ENCODE measurements around the gene SBF2. TPM values are rescaled to one million over a fixed set of nuclear protein-coding genes. Genes with fewer than 3 reads are reported as not detected.

The SBF2 gene
- total RNA-seq, 1 donor from 2014 or later = 23.7 TPM

- DNase-seq (ENCODE audit: low read depth) = no peak
Observed at GRCh38 chr11:9825895-9826294, 468.1 kb downstream of the SBF2 start.

- no peak for DNase-seq (ENCODE audit: low read depth)
Observed at GRCh38 chr11:9825315-9825714, 468.7 kb downstream of the SBF2 start.

GRCh38 chr11:9823887-9824385 is 470.1 kb downstream of the SBF2 start:
- DNase-seq (ENCODE audit: low read depth) = no peak

GRCh38 chr11:9823439-9823838 is 470.6 kb downstream of the SBF2 start:
- DNase-seq (ENCODE audit: low read depth) = no peak

DNA sequence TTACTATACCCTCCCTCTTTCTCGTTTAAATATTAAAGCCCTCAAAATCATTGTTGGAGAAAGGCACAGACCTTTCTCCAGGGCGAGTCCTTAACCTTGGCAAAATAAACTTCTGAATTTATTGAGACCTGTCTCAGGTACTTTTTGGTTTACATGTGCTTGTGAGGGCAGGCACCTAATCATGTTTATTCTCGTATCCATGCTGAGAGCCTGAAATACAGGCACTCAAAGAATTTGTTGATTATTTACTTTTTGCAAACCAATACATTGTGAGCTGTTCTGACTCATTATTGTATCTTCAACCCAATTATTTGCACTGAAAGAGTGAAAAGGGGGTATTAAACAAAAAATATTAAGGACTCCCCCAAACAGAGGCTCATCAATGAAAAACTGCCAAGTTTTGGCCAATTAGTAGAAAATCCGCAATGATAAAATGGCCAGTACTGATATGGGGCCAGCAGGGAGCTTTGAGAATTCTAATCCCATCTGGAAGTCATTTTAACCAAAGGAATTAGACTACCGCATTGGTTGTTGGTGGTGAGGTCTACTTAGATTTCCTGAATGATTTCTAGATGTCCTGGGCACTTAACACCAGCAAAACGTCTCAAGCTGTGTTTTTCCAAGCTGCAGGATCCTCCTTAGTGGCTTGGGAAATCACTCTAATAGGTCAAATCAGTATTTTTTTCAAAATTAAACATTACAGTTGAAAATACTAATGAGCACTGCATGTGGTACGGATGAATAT is 472.8 kb downstream of the SBF2 start:
- no peak for DNase-seq (ENCODE audit: low read depth)

GRCh38 chr11:9820260-9820659 is 473.8 kb downstream of the SBF2 start:
- DNase-seq (ENCODE audit: low read depth) = no peak

- no peak for DNase-seq (ENCODE audit: low read depth)
Observed at GRCh38 chr11:9817191-9817590, 476.8 kb downstream of the SBF2 start.

- peak; percentile 68 for DNase-seq (ENCODE audit: low read depth)
Observed at GRCh38 chr11:9815486-9816136, 478.4 kb downstream of the SBF2 start.

DNA sequence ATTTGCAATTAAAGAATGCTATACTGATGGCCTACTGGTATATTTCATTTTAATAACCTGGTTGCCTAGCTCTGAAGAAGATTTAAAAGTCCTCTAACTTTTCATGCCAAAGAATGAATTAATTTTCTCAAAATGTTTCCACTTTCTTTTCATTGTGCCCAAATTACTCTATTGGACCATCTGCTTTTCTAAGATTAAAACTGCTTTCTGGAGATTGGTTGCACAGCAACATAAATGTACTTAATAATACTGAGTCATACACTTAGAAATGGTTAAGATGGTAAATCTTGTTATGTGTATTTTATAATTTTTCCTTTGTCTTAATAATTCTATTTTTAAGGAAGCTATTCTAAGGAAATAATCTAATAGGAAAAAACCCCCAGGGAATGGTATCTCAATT is 479.9 kb downstream of the SBF2 start:
- no peak for DNase-seq (ENCODE audit: low read depth)

DNA sequence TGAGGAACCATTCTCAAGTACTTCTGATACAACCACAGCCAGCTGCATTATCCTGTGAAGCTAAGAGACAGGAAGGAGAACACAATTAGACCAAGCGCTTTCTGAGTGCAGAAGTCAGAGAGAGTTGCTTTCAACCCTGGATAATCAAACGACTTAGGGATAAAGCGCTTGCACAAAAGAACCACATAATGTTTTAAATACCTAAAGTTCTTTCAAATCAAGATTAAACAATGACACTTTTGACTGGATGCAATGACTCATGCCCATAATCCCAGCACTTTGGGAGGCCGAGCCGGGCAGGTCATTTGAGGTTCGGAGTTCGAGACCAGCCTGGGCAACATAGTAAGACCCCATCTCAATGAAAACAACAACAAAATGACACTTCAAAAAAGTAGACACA is 485.1 kb downstream of the SBF2 start:
- no peak for DNase-seq (ENCODE audit: low read depth)

GRCh38 chr11:9806946-9807687 is 486.9 kb downstream of the SBF2 start:
- DNase-seq (ENCODE audit: low read depth) = peak; percentile 76

GRCh38 chr11:9804419-9804902 is 489.6 kb downstream of the SBF2 start:
- DNase-seq (ENCODE audit: low read depth) = no peak

DNA sequence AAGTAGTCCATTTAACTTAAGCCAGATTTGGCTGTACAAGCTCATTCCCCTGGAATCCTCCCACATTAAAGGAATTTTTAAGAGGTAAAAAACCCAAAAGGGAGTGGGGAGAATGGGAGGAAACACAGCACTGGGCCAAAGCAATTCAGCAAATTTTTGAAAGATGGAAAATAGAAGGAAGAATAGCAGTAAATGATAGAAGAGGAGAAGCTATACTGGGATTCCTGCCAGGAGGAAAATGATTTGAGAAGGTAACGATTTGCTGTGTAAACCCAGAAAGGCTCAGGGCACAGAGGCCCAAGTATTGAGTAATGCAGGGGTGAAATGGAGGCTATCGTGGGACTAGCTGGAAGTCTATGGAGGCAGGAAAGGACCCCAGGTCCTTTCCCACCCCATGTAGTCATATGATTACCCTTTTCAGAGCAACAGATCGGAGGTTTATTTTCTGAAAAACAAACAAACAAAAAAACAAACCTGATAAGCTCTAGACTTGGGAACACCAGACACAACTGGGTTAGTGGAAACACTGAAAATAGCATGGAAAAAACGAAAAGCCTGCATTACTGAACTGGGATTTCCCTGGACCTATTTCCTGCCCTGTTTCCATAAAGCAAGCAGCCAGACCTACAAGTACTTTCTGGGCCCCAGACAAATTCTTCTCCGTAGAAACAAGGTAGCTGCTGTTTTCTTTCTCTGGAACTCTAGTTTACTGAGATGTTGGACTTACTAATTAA is 490.2 kb downstream of the SBF2 start:
- DNase-seq (ENCODE audit: low read depth) = no peak

- DNase-seq (ENCODE audit: low read depth) = peak; percentile 79
Observed at GRCh38 chr11:9802291-9802861, 491.6 kb downstream of the SBF2 start.

DNA sequence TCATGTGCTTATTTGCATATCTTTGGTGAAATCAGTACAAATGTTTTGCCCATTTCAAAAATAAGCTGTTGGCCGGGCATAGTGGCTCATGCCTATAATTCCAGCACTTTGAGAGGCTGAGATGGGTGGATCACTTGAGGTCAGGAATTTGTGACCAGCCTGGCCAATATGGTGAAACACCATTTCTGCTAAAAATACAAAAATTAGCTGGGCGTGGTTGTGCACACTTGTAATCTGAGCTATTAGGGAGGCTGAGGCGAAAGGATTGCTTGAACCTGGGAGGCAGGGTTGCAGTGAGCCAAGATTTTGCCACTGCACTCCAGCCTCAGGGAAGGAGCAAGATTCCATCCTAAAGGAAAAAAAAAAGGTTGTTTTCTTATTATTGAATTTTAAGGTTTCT is 494.1 kb downstream of the SBF2 start:
- peak; percentile 39 for DNase-seq (ENCODE audit: low read depth)

DNA sequence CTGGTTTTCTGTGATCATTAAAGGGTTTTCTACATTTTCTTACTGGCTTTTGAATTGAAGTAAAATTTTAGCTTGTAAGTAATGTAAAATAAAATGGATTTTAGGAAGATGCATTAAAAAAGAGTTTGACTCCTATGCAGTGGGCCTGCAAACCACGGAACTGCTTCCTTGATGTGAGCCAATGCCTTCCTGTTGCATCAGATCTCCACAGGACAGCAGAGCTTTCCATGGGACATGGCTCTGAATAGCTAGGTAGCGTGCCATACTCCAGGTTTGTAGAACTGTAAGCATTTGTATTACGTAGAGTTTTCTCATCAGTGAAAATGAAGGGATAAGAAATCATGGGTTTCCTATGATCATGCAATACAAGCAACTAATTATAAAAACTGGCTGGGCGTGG is 496.7 kb downstream of the SBF2 start:
- no peak for DNase-seq (ENCODE audit: low read depth)

GRCh38 chr11:9796854-9797253 is 497.2 kb downstream of the SBF2 start:
- no peak for DNase-seq (ENCODE audit: low read depth)

DNA sequence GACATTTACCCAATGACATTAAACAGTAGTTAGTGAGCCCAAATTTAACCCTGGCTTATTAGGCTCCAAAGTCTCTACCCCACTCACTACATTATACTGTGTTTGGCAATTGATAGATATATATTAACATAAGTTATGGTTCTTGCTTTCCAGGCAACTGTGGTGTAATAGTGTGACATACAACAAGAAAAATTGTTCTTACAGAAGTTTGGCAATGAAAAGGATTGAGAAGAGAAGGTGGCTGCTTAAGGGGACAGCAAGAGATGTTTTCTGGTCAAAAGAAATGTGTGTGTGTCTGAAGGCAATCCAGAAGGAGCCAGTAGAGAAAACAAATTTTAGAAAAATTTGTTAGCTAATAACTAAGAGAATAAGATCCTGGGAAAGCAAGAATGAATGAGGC is 497.8 kb downstream of the SBF2 start:
- DNase-seq (ENCODE audit: low read depth) = no peak

DNA sequence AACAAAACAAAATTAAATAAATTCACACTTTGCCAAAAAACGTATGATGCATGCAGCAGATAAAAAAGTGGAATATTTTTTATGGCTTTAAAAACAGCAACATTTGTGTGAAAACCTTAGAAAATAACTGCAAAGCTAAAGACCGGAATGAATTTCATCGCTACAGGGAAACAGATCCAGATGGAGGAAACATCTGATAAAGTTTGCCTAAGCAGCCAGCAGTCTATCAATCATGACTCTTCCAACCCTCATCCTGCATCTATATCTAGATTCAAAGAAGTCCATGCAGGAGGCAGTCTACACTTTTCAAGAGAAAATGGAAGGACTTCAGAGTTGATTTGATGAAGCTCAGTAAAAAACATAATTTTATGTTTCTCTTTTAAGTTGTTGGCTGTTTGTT is 503.3 kb downstream of the SBF2 start:
- no peak for DNase-seq (ENCODE audit: low read depth)

DNA sequence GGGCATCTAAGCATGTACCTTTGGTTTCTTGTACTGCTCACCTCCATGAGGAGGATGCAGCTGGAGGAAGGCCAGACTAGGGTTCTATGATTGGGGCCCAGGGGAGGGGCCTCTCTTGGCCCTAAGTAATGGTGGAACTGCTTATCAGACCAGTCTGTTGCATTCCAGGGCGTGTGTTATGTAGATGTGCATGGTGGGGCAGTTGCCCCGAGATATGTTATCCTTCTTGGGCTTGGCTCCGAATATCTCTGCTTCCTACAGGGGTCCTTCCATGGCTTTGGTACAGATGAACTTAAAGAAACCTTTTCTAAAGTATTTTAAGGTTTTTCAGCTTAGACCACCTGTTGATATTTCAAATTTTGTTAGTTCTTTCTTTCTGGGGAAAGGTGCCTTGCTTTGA is 504.1 kb downstream of the SBF2 start:
- no peak for DNase-seq (ENCODE audit: low read depth)

DNA sequence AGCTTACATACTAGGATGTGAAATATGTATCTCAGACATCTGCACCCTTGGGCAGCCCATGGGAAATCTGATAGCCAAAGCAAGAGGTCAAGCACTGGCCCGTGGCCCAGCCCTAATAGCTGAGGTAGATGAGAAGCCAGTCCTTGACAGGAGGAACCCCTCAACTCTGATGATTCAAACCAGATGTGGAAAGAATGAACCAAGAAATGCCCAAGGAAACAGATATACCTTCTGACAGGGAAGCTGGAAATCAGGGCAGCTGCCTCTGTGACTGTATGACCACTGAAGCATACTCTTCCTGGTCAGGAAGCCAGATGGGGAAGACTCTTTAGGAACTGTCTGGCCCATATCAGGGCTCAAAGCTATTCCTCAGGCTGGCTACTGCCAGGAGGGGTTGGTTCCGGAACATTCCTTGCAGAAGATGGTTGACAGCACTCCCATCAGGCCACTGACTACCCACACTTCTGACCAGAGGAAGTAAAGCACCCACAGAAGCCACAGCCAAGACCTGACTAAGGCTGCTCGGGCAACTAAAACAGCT is 506.0 kb downstream of the SBF2 start:
- DNase-seq (ENCODE audit: low read depth) = peak; percentile 98

Data from myocyte (in vitro differentiated cells).